HEK293T (cell line): ENCODE measurements around the gene LZTR1.

Experiments used
- CTCF ChIA-PET: fragments of 350-600 bp; formaldehyde crosslinking; extraction: SDS; loops from one replicate; lab custom pipeline; 2021; ENCODE audit warnings: antibody characterized with exemption, inconsistent platforms; lab: Yijun Ruan, JAX
- POLR2A ChIA-PET: fragments of 350-600 bp; formaldehyde crosslinking; extraction: SDS; loops from one replicate; lab custom pipeline; 2020; ENCODE audit warnings: antibody characterized with exemption, inconsistent platforms; lab: Yijun Ruan, JAX
- DNase-seq: peaks from one replicate; pipeline ENCODE4 v3.0.0; 2012; ENCODE audit warnings: mixed read lengths; ENCODE audit errors: extremely low spot score
- ARNT ChIP-seq: fragments of 450-650 bp; IDR thresholded peaks from 2 replicates; pipeline ENCODE4 v1.6.1; 2017; ENCODE audit warnings: mild to moderate bottlenecking
- BHLHE40 ChIP-seq: fragments of 450-650 bp; IDR thresholded peaks from 2 replicates; pipeline ENCODE4 v1.6.1; 2016; ENCODE audit warnings: mild to moderate bottlenecking, moderate library complexity, borderline replicate concordance
- CTBP1 ChIP-seq: fragments of 450-650 bp; IDR thresholded peaks from 2 replicates; pipeline ENCODE4 v1.6.1; 2016; ENCODE audit warnings: borderline replicate concordance
- ELF4 ChIP-seq: fragments of 450-650 bp; IDR thresholded peaks from 2 replicates; pipeline ENCODE4 v1.6.1; 2017; ENCODE audit warnings: antibody characterized with exemption
- FOXA1 ChIP-seq: fragments of 450-650 bp; IDR thresholded peaks from 2 replicates; pipeline ENCODE4 v1.6.1; 2016; ENCODE audit warnings: mild to moderate bottlenecking
- FOXK2 ChIP-seq: fragments of 450-650 bp; IDR thresholded peaks from 2 replicates; pipeline ENCODE4 v1.6.1; 2016; ENCODE audit warnings: mild to moderate bottlenecking
- FOXM1 ChIP-seq: fragments of 450-650 bp; IDR thresholded peaks from 2 replicates; pipeline ENCODE4 v1.6.1; 2017; ENCODE audit warnings: mild to moderate bottlenecking, borderline replicate concordance
- HDGF ChIP-seq: fragments of 450-650 bp; IDR thresholded peaks from 2 replicates; pipeline ENCODE4 v1.6.1; 2017; ENCODE audit warnings: antibody characterized with exemption, borderline replicate concordance
- L3MBTL2 ChIP-seq: fragments of 450-650 bp; conservative IDR thresholded peaks from 2 replicates; pipeline ENCODE4 v1.6.1; 2016; ENCODE audit warnings: mild to moderate bottlenecking
- LEF1 ChIP-seq: fragments of 450-650 bp; IDR thresholded peaks from 2 replicates; pipeline ENCODE4 v1.6.1; 2017; ENCODE audit warnings: mild to moderate bottlenecking, borderline replicate concordance
- NFRKB ChIP-seq: fragments of 450-650 bp; IDR thresholded peaks from 2 replicates; pipeline ENCODE4 v1.6.1; 2016; ENCODE audit warnings: mild to moderate bottlenecking, moderate library complexity
- SP1 ChIP-seq: fragments of 450-650 bp; IDR thresholded peaks from 2 replicates; pipeline ENCODE4 v1.6.1; 2017
- SUZ12 ChIP-seq: fragments of 450-650 bp; IDR thresholded peaks from 2 replicates; pipeline ENCODE4 v1.6.1; 2016; ENCODE audit warnings: mild to moderate bottlenecking
- TARDBP ChIP-seq: fragments of 450-650 bp; IDR thresholded peaks from 2 replicates; pipeline ENCODE4 v1.6.1; 2016
- ZNF384 ChIP-seq: fragments of 450-650 bp; IDR thresholded peaks from 2 replicates; pipeline ENCODE4 v1.6.1; 2016
- TF ChIP-seq, protein P1 (sequence below): fragments of 450-650 bp; IDR thresholded peaks from 2 replicates; pipeline ENCODE4 v1.6.1; 2016

LZTR1 gene

DNA sequence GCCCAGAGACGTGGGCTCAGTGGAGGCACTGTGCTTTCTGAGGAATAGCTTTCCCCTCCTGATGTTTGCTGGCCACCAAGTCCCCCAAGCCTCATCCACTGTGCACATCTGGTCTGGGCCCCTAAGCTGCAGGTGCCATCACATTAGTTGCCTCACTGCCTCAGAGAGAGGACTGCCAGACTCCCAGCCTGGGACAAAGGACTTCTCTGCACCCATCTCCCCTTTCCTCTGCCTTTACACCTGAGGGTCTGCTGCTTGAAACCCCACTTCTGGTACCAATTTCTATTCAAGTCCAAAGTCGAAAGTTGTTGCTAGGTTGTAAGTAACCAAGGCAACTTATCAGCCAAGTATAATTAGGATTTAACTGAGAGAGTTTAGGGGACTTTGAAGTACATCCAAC lies 3.7 kb upstream of the LZTR1 start:
- POLR2A ChIA-PET: no interaction called here

DNA sequence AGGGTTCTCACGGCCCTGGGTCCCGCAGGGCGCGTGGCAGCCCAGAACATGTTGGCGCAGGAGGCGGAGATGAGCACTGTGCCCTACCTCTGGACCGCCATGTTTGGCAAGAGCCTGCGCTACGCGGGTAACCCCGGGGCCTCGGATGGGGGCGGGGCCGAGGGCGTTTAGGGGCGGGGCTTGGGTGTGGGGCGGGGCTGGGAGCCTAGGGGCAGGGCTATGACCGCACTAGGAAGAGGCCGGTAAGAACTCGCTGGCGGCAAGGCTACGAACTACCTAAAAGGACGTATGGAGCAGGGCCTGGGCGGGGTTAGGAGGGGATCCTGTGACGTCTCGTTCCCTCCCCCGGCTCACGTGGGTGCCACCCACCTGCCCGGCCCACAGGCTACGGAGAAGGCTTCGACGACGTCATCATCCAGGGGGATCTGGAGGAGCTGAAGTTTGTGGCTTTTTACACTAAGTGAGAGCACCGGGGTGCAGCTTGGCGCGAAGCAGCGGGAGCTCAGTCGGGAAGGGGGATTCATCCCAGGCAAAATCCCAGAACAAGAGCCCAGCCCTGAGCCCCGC lies 2.8 kb upstream of the LZTR1 start:
- ChIA-PET CTCF (no interaction called here), POLR2A (interaction anchor here (0.6 to 4.1 kb wide), 2 partner anchors 12 to 20 kb away, joined by 4 to 121 read pairs; partner anchors contain the start of gene THAP7)
- TF ChIP-seq, protein P1, sequence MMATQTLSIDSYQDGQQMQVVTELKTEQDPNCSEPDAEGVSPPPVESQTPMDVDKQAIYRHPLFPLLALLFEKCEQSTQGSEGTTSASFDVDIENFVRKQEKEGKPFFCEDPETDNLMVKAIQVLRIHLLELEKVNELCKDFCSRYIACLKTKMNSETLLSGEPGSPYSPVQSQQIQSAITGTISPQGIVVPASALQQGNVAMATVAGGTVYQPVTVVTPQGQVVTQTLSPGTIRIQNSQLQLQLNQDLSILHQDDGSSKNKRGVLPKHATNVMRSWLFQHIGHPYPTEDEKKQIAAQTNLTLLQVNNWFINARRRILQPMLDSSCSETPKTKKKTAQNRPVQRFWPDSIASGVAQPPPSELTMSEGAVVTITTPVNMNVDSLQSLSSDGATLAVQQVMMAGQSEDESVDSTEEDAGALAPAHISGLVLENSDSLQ: no peak
- no peak for TF ChIP-seq TARDBP
- TF ChIP-seq FOXM1: no peak
- TF ChIP-seq FOXA1: no peak
- no peak for TF ChIP-seq SP1
- no peak for TF ChIP-seq FOXK2
- TF ChIP-seq BHLHE40: no peak
- TF ChIP-seq ARNT: no peak
- no peak for TF ChIP-seq CTBP1
- TF ChIP-seq ELF4: no peak
- no peak for TF ChIP-seq ZNF384
- TF ChIP-seq LEF1: no peak
- no peak for TF ChIP-seq HDGF
- no peak for TF ChIP-seq NFRKB
- no peak for TF ChIP-seq L3MBTL2
- TF ChIP-seq SUZ12: no peak
- DNase-seq: no peak

More for the DNA sequence above, 3.7 kb upstream of the LZTR1 start:
- no peak for DNase-seq
- CTCF ChIA-PET: no interaction called here
- no peak for TF ChIP-seq FOXM1
- no peak for TF ChIP-seq BHLHE40
- TF ChIP-seq HDGF: no peak
- TF ChIP-seq NFRKB: no peak

GRCh38 chr22:20979940-20980453 lies 2.1 kb upstream of the LZTR1 start:
- no peak for TF ChIP-seq LEF1
- no peak for DNase-seq
- CTCF ChIA-PET: no interaction called here
- POLR2A ChIA-PET: interaction anchor here (0.6 to 4.1 kb wide), 4 partner anchors 10 to 24 kb away, joined by 4 to 121 read pairs (median 68); partner anchors contain the start of genes AIFM3 and THAP7

DNA sequence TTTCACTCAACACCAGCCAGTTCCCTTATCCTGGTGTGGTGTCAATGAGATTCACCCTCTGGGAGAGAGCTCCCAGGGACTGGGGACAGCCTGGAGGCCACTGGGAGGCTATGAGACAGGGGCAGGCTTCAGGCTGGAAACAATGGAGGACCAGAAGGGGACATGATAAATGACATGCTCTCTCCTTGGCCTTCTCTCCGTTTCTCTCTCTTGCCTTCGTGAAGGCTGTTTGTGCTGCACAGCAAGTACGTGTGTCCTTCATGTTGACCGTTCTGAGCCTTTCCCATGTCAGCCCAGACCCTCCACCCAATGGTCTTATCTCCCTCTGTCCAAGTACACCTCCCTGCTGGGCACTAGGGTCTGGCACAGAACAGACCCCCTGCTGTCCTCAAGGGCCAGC lies 1.6 kb upstream of the LZTR1 start:
- ChIA-PET CTCF (interaction anchor here (0.6 kb wide), 1 partner anchor 33 kb away, joined by 10 read pairs; no protein-coding TSS in a partner anchor), POLR2A (interaction anchor here (0.6 to 4.1 kb wide), 4 partner anchors 11 to 24 kb away, joined by 4 to 121 read pairs (median 68); partner anchors contain the start of genes AIFM3 and THAP7)
- no peak for DNase-seq
- TF ChIP-seq, protein P1: no peak
- TF ChIP-seq FOXA1 (no peak), ZNF384 (no peak), L3MBTL2 (no peak), FOXM1 (no peak), SUZ12 (no peak)

GRCh38 chr22:20980938-20981722 lies 967 bp upstream of the LZTR1 start:
- ChIA-PET CTCF (interaction anchor here (0.6 to 1.1 kb wide), 3 partner anchors 8 to 124 kb away, joined by 3 to 10 read pairs (median 8); no protein-coding TSS in a partner anchor), POLR2A (interaction anchor here (1.0 to 4.1 kb wide), 16 partner anchors 11 to 122 kb away, joined by 3 to 121 read pairs (median 14); partner anchors contain the start of genes AIFM3, CRKL, P2RX6 and THAP7)

More at GRCh38 chr22:20980938-20981722, 967 bp upstream of the LZTR1 start:
- TF ChIP-seq L3MBTL2 (no peak), SUZ12 (no peak), HDGF (no peak), BHLHE40 (no peak), SP1 (no peak), FOXA1 (no peak), CTBP1 (no peak), ZNF384 (no peak), FOXM1 (no peak), FOXK2 (no peak), ELF4 (no peak), LEF1 (no peak), NFRKB (no peak)
- TF ChIP-seq, protein P1: no peak
- no peak for DNase-seq
